ENCODE measurements around the gene SEPTIN10.

Gene SEPTIN10

GRCh38 chr2:109613081-109613921 is 465 bp downstream of the SEPTIN10 start:
- Histone ChIP-seq H3K9me3 (ENCODE audit: control insufficient read depth, low read length) (no peaks in the 10 kb centered on the region), H3K27me3 (replicated peaks; ENCODE audit: control insufficient read depth, insufficient read depth, low read length) (no peaks in the 10 kb centered on the region), H3K9ac (ENCODE audit: low read length) (peak overlapping the region; percentile 98), H3K36me3 (ENCODE audit: control insufficient read depth, insufficient read depth, low read length, severe bottlenecking) (no peaks in the 10 kb centered on the region), H3K4me3 (ENCODE audit: low read length) (peak overlapping the region; percentile 92), H3K4me1 (ENCODE audit: control insufficient read depth, insufficient read depth, low read length) (peaks cover 51% of the 10 kb centered on the region)
- peak; percentile 81 for DNase-seq (ENCODE audit: low read depth)

- Histone ChIP-seq H3K27me3 (replicated peaks; ENCODE audit: control insufficient read depth, insufficient read depth, low read length) (no peaks in the 10 kb centered on the region), H3K4me3 (ENCODE audit: low read length) (peak overlapping the region; percentile 92), H3K9ac (ENCODE audit: low read length) (no peak overlapping the region), H3K9me3 (ENCODE audit: control insufficient read depth, low read length) (no peaks in the 10 kb centered on the region), H3K36me3 (ENCODE audit: control insufficient read depth, insufficient read depth, low read length, severe bottlenecking) (no peaks in the 10 kb centered on the region), H3K4me1 (ENCODE audit: control insufficient read depth, insufficient read depth, low read length) (peaks cover 59% of the 10 kb centered on the region)
- DNase-seq (ENCODE audit: low read depth): peak; percentile 87
These were observed 2.2 kb downstream of the SEPTIN10 start for GRCh38 chr2:109611467-109612095.

- peak; percentile 65 for DNase-seq (ENCODE audit: low read depth)
- no peaks in the 10 kb centered on the region for H3K27me3 ChIP-seq (replicated peaks; ENCODE audit: control insufficient read depth, insufficient read depth, low read length)
- H3K36me3 ChIP-seq (ENCODE audit: control insufficient read depth, insufficient read depth, low read length, severe bottlenecking): no peaks in the 10 kb centered on the region
- H3K9me3 ChIP-seq (ENCODE audit: control insufficient read depth, low read length): no peaks in the 10 kb centered on the region
- H3K4me1 ChIP-seq (ENCODE audit: control insufficient read depth, insufficient read depth, low read length): peaks cover 49% of the 10 kb centered on the region
- peak overlapping the region; percentile 35 for H3K4me3 ChIP-seq (ENCODE audit: low read length)
- peak overlapping the region; percentile 30 for H3K9ac ChIP-seq (ENCODE audit: low read length)
These were observed 4.3 kb downstream of the SEPTIN10 start for GRCh38 chr2:109609352-109610024.

- Histone ChIP-seq H3K4me1 (ENCODE audit: control insufficient read depth, insufficient read depth, low read length) (peaks cover 49% of the 10 kb centered on the region), H3K9me3 (ENCODE audit: control insufficient read depth, low read length) (no peaks in the 10 kb centered on the region), H3K9ac (ENCODE audit: low read length) (peak overlapping the region; percentile 62), H3K27me3 (replicated peaks; ENCODE audit: control insufficient read depth, insufficient read depth, low read length) (no peaks in the 10 kb centered on the region), H3K4me3 (ENCODE audit: low read length) (peak overlapping the region; percentile 58), H3K36me3 (ENCODE audit: control insufficient read depth, insufficient read depth, low read length, severe bottlenecking) (no peaks in the 10 kb centered on the region)
- DNase-seq (ENCODE audit: low read depth): peak; percentile 72
These were observed 6.0 kb downstream of the SEPTIN10 start for GRCh38 chr2:109607766-109608165.

- Histone ChIP-seq H3K9me3 (ENCODE audit: control insufficient read depth, low read length) (no peaks in the 10 kb centered on the region), H3K9ac (ENCODE audit: low read length) (no peak overlapping the region), H3K4me1 (ENCODE audit: control insufficient read depth, insufficient read depth, low read length) (peaks cover 39% of the 10 kb centered on the region), H3K4me3 (ENCODE audit: low read length) (no peak overlapping the region), H3K36me3 (ENCODE audit: control insufficient read depth, insufficient read depth, low read length, severe bottlenecking) (no peaks in the 10 kb centered on the region), H3K27me3 (replicated peaks; ENCODE audit: control insufficient read depth, insufficient read depth, low read length) (no peaks in the 10 kb centered on the region)
- DNase-seq (ENCODE audit: low read depth): no peak
These were observed 9.2 kb downstream of the SEPTIN10 start for GRCh38 chr2:109604597-109604996.

GRCh38 chr2:109602617-109603188 is 11.1 kb downstream of the SEPTIN10 start:
- H3K9ac ChIP-seq (ENCODE audit: low read length): no peak overlapping the region
- no peaks in the 10 kb centered on the region for H3K9me3 ChIP-seq (ENCODE audit: control insufficient read depth, low read length)
- peaks cover 23% of the 10 kb centered on the region for H3K4me1 ChIP-seq (ENCODE audit: control insufficient read depth, insufficient read depth, low read length)
- H3K27me3 ChIP-seq (replicated peaks; ENCODE audit: control insufficient read depth, insufficient read depth, low read length): no peaks in the 10 kb centered on the region
- no peak for DNase-seq (ENCODE audit: low read depth)
- no peak overlapping the region for H3K4me3 ChIP-seq (ENCODE audit: low read length)
- no peaks in the 10 kb centered on the region for H3K36me3 ChIP-seq (ENCODE audit: control insufficient read depth, insufficient read depth, low read length, severe bottlenecking)

GRCh38 chr2:109601783-109602182 is 12.0 kb downstream of the SEPTIN10 start:
- H3K9ac ChIP-seq (ENCODE audit: low read length): no peak overlapping the region
- H3K9me3 ChIP-seq (ENCODE audit: control insufficient read depth, low read length): no peaks in the 10 kb centered on the region
- H3K36me3 ChIP-seq (ENCODE audit: control insufficient read depth, insufficient read depth, low read length, severe bottlenecking): no peaks in the 10 kb centered on the region
- H3K27me3 ChIP-seq (replicated peaks; ENCODE audit: control insufficient read depth, insufficient read depth, low read length): no peaks in the 10 kb centered on the region
- no peak for DNase-seq (ENCODE audit: low read depth)
- no peak overlapping the region for H3K4me3 ChIP-seq (ENCODE audit: low read length)
- peaks cover 14% of the 10 kb centered on the region for H3K4me1 ChIP-seq (ENCODE audit: control insufficient read depth, insufficient read depth, low read length)

- H3K36me3 ChIP-seq (ENCODE audit: control insufficient read depth, insufficient read depth, low read length, severe bottlenecking): peaks cover 13% of the 10 kb centered on the region
- no peak overlapping the region for H3K9ac ChIP-seq (ENCODE audit: low read length)
- no peaks in the 10 kb centered on the region for H3K9me3 ChIP-seq (ENCODE audit: control insufficient read depth, low read length)
- no peaks in the 10 kb centered on the region for H3K27me3 ChIP-seq (replicated peaks; ENCODE audit: control insufficient read depth, insufficient read depth, low read length)
- H3K4me1 ChIP-seq (ENCODE audit: control insufficient read depth, insufficient read depth, low read length): peaks cover 8% of the 10 kb centered on the region
- no peak overlapping the region for H3K4me3 ChIP-seq (ENCODE audit: low read length)
- DNase-seq (ENCODE audit: low read depth): no peak
These were observed 16.5 kb downstream of the SEPTIN10 start for GRCh38 chr2:109597283-109597682.

GRCh38 chr2:109595644-109596043 is 18.1 kb downstream of the SEPTIN10 start:
- no peak for DNase-seq (ENCODE audit: low read depth)
- Histone ChIP-seq H3K4me1 (ENCODE audit: control insufficient read depth, insufficient read depth, low read length) (no peaks in the 10 kb centered on the region), H3K9me3 (ENCODE audit: control insufficient read depth, low read length) (no peaks in the 10 kb centered on the region), H3K9ac (ENCODE audit: low read length) (no peak overlapping the region), H3K36me3 (ENCODE audit: control insufficient read depth, insufficient read depth, low read length, severe bottlenecking) (peaks cover 13% of the 10 kb centered on the region), H3K27me3 (replicated peaks; ENCODE audit: control insufficient read depth, insufficient read depth, low read length) (no peaks in the 10 kb centered on the region), H3K4me3 (ENCODE audit: low read length) (no peak overlapping the region)

GRCh38 chr2:109594246-109594885 is 19.4 kb downstream of the SEPTIN10 start:
- no peak overlapping the region for H3K9ac ChIP-seq (ENCODE audit: low read length)
- H3K4me3 ChIP-seq (ENCODE audit: low read length): no peak overlapping the region
- H3K9me3 ChIP-seq (ENCODE audit: control insufficient read depth, low read length): no peaks in the 10 kb centered on the region
- no peaks in the 10 kb centered on the region for H3K27me3 ChIP-seq (replicated peaks; ENCODE audit: control insufficient read depth, insufficient read depth, low read length)
- peaks cover 13% of the 10 kb centered on the region for H3K36me3 ChIP-seq (ENCODE audit: control insufficient read depth, insufficient read depth, low read length, severe bottlenecking)
- H3K4me1 ChIP-seq (ENCODE audit: control insufficient read depth, insufficient read depth, low read length): no peaks in the 10 kb centered on the region
- no peak for DNase-seq (ENCODE audit: low read depth)
